HG03457 (cell line): ENCODE results near the gene PTPRC.

Experiments
- ATAC-seq: cut with Tn5 transposase; IDR thresholded peaks from one replicate; pipeline ENCODE4 v1.9.1; 2021; ENCODE audit warnings: moderate number of reproducible peaks; ENCODE audit not compliant: unreplicated experiment

Gene PTPRC

GRCh38 chr1:198620951-198621824 lies 17.7 kb upstream of the PTPRC start:
- peak; percentile 70 for ATAC-seq

GRCh38 chr1:198622001-198622400 lies 16.8 kb upstream of the PTPRC start:
- no peak for ATAC-seq

GRCh38 chr1:198623752-198624647 lies 14.8 kb upstream of the PTPRC start:
- ATAC-seq: peak; percentile 27

- no peak for ATAC-seq
These were observed 14.2 kb upstream of the PTPRC start for GRCh38 chr1:198624648-198624980.

- no peak for ATAC-seq
These were observed 11.3 kb upstream of the PTPRC start for GRCh38 chr1:198627436-198628066.

- no peak for ATAC-seq
These were observed 10.8 kb upstream of the PTPRC start for GRCh38 chr1:198628067-198628455.

- no peak for ATAC-seq
These were observed 9.2 kb upstream of the PTPRC start for GRCh38 chr1:198629610-198630009.

- ATAC-seq: no peak
These were observed 8.0 kb upstream of the PTPRC start for GRCh38 chr1:198630863-198631262.

- no peak for ATAC-seq
These were observed 7.5 kb upstream of the PTPRC start for GRCh38 chr1:198631292-198631691.

GRCh38 chr1:198632007-198632406 lies 6.8 kb upstream of the PTPRC start:
- no peak for ATAC-seq

GRCh38 chr1:198633675-198634121 lies 5.1 kb upstream of the PTPRC start:
- no peak for ATAC-seq

GRCh38 chr1:198635964-198636363 lies 2.9 kb upstream of the PTPRC start:
- no peak for ATAC-seq

GRCh38 chr1:198636391-198636790 lies 2.4 kb upstream of the PTPRC start:
- ATAC-seq: no peak

- no peak for ATAC-seq
These were observed 1.7 kb upstream of the PTPRC start for GRCh38 chr1:198637157-198637556.

- ATAC-seq: no peak
These were observed 863 bp upstream of the PTPRC start for GRCh38 chr1:198637916-198638437.

GRCh38 chr1:198638441-198638840 lies 399 bp upstream of the PTPRC start:
- peak; percentile 11 for ATAC-seq

- ATAC-seq: no peak
These were observed 867 bp downstream of the PTPRC start for GRCh38 chr1:198639671-198640143.

GRCh38 chr1:198640174-198640573 lies 1.3 kb downstream of the PTPRC start:
- no peak for ATAC-seq

- ATAC-seq: no peak
These were observed 2.7 kb downstream of the PTPRC start for GRCh38 chr1:198641501-198641900.

GRCh38 chr1:198641966-198642668 lies 3.3 kb downstream of the PTPRC start:
- no peak for ATAC-seq
